Neural cell (in vitro differentiated cells): ENCODE data around the gene NFATC3.

Source experiments
- CTCF ChIP-seq: fragments of 450-650 bp; IDR thresholded peaks from 2 replicates; pipeline ENCODE4 v1.5.1; 2014; ENCODE audit warnings: antibody characterized with exemption, mild to moderate bottlenecking, moderate library complexity; ENCODE audit not compliant: poor library complexity, severe bottlenecking
- EP300 ChIP-seq: fragments of 450-650 bp; conservative IDR thresholded peaks from 2 replicates; pipeline ENCODE4 v1.6.1; 2014; ENCODE audit warnings: antibody characterized with exemption, mild to moderate bottlenecking, moderate library complexity; ENCODE audit not compliant: poor library complexity, severe bottlenecking
- EZH2 ChIP-seq: fragments of 200-600, 300-800 bp; shearing (Covaris generic), sonication (generic); IDR thresholded peaks from 2 replicates; pipeline ENCODE4 v1.6.1; 2014; ENCODE audit warnings: antibody characterized with exemption, low read length, borderline replicate concordance, mild to moderate bottlenecking; ENCODE audit not compliant: insufficient read depth, poor library complexity, severe bottlenecking
- POLR2AphosphoS5 ChIP-seq: IDR thresholded peaks from 2 replicates; pipeline ENCODE4 v1.6.1; 2012
- RAD21 ChIP-seq: fragments of 450-650 bp; conservative IDR thresholded peaks from 2 replicates; pipeline ENCODE4 v1.6.1; 2014; ENCODE audit warnings: antibody characterized with exemption, mild to moderate bottlenecking, moderate library complexity
- REST ChIP-seq: IDR thresholded peaks from 2 replicates; pipeline ENCODE4 v1.6.1; 2012; ENCODE audit warnings: borderline replicate concordance

- TF ChIP-seq REST (no peak), POLR2AphosphoS5 (no peak), CTCF (no peak), EZH2 (no peak), EP300 (no peak), RAD21 (no peak)
Measured at GRCh38 chr16:68219725-68220351, 134.7 kb downstream of the NFATC3 start.
